ENCODE data around the gene IGFN1.

IGFN1 gene

DNA sequence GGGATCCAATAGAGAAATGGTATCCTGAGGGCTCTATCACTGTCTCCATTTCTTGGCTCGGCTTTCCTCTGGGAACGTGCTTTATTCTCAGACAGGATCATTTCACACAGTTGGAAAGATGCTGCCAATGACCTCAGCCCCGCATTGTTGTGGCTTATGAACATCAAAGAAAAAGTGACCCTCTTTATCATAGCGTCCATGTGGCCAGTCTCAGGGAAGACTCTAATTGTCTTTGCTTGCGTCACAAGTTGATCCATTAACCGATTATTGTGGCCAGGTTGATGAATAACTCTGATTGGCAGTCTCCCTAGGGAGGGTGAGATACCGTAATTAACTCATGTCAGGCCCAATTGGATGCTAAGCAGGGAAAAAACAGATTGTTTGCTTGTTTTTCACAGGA is 26.0 kb upstream of the IGFN1 start:
- Histone ChIP-seq H3K4me3 (ENCODE audit: low read depth, low read length) (no peak overlapping the region), H3K27me3 (ENCODE audit: control insufficient read depth, insufficient read depth, low read length) (peaks cover 6% of the 10 kb centered on the region; the same call in 1 of the 2 replicates), H3K9me3 (ENCODE audit: control insufficient read depth, insufficient read depth, low read depth, low read length) (no peaks in the 10 kb centered on the region), H3K4me1 (ENCODE audit: control insufficient read depth, insufficient read depth, low read length) (no peaks in the 10 kb centered on the region), H3K9ac (ENCODE audit: low read length) (no peak overlapping the region), H3K36me3 (ENCODE audit: control insufficient read depth, insufficient read depth, low read length) (no peaks in the 10 kb centered on the region), H3K27ac (ENCODE audit: low read depth, low read length) (no peak overlapping the region)

DNA sequence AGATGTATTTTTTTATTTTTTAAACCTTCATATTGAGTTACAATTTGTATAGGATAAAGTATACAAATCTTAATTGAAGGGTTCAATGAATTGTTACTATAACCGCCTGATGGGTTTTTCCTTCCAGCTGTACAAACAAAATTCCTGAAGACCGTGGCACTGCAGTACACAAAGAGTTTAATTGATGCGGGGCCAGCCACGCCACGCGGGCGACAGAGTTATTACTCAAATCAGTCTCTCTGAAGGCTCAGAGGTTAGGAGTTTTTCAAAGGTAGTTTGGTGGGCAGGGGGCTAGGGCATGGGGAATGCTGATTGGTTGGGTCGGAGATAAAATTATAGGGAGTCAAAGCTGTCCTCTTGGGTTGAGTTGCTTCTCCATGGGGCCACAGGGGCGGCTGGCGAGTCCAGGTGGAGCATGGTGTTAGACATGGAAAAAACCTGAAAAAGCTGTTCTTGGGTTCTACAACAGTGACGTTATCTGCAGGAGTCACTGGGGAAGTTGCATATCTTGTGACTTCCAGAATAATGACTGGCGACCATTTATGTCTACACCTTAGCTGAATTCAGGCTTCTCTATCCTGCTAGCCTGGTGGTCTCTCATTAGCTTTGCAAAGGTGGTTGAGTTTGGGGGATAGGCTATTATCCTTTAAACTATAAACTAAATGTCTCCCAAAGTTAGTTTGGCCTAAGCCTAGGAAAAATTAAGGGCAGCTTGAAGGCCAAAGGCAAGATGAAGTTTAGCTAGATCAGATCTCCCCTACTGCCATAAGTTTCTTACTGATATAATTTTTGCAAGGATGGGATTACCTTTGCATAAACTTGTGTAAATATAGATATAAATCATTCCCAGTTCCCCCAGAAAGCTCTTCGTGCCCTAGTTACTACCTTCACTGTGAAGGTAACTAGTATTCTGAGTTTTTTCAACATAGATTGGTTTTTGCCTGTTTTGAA is 23.3 kb upstream of the IGFN1 start:
- Histone ChIP-seq H3K4me3 (ENCODE audit: low read depth, low read length) (no peak overlapping the region), H3K9me3 (ENCODE audit: control insufficient read depth, insufficient read depth, low read depth, low read length) (no peaks in the 10 kb centered on the region), H3K27me3 (ENCODE audit: control insufficient read depth, insufficient read depth, low read length) (peaks cover 22% of the 10 kb centered on the region; the same call in 1 of the 2 replicates), H3K4me1 (ENCODE audit: control insufficient read depth, insufficient read depth, low read length) (peaks cover 10% of the 10 kb centered on the region), H3K9ac (ENCODE audit: low read length) (no peak overlapping the region), H3K36me3 (ENCODE audit: control insufficient read depth, insufficient read depth, low read length) (no peaks in the 10 kb centered on the region), H3K27ac (ENCODE audit: low read depth, low read length) (no peak overlapping the region)

- Histone ChIP-seq H3K27ac (ENCODE audit: low read depth, low read length) (no peak overlapping the region), H3K9me3 (ENCODE audit: control insufficient read depth, insufficient read depth, low read depth, low read length) (no peaks in the 10 kb centered on the region), H3K4me3 (ENCODE audit: low read depth, low read length) (no peak overlapping the region), H3K36me3 (ENCODE audit: control insufficient read depth, insufficient read depth, low read length) (no peaks in the 10 kb centered on the region), H3K9ac (ENCODE audit: low read length) (no peak overlapping the region), H3K4me1 (ENCODE audit: control insufficient read depth, insufficient read depth, low read length) (peaks cover 10% of the 10 kb centered on the region), H3K27me3 (ENCODE audit: control insufficient read depth, insufficient read depth, low read length) (peaks cover 25% of the 10 kb centered on the region; the same call in 1 of the 2 replicates)
Measured at GRCh38 chr1:201169203-201169602, 21.4 kb upstream of the IGFN1 start.

DNA sequence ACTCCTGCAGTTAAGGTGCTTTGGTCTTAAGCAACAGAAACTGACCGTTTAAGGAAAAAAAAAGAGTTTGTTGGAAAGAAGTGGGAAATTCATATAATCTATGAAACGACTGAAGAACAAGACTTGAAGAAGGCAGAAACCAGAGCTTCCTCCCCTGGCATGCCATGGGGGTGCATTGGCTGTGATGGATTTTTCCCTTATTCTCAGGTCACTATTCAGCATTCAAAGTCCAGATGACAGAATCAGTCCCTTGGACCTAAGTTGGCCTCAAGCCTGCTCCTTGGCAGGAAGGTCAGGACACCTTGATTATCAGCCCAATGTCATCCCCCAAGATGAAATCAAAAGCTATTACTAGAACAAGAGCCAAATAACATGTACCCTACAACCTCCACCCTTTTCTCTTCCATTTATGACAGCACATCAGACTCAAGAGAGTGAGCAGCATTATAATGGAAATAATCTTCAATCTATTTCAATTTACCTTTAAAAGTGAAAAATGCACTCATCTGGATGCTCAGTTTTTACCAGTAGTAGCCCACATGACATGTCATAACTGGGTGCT is 20.6 kb upstream of the IGFN1 start:
- H3K36me3 ChIP-seq (ENCODE audit: control insufficient read depth, insufficient read depth, low read length) = no peaks in the 10 kb centered on the region
- peak overlapping the region; percentile 65 for H3K4me3 ChIP-seq (ENCODE audit: low read depth, low read length)
- no peaks in the 10 kb centered on the region for H3K9me3 ChIP-seq (ENCODE audit: control insufficient read depth, insufficient read depth, low read depth, low read length)
- peaks cover 25% of the 10 kb centered on the region; the same call in 1 of the 2 replicates for H3K27me3 ChIP-seq (ENCODE audit: control insufficient read depth, insufficient read depth, low read length)
- peak overlapping the region; percentile 35 for H3K9ac ChIP-seq (ENCODE audit: low read length)
- no peak overlapping the region for H3K27ac ChIP-seq (ENCODE audit: low read depth, low read length)
- peaks cover 10% of the 10 kb centered on the region for H3K4me1 ChIP-seq (ENCODE audit: control insufficient read depth, insufficient read depth, low read length)

GRCh38 chr1:201170533-201171062 is 20.0 kb upstream of the IGFN1 start:
- peak overlapping the region; percentile 54 for H3K9ac ChIP-seq (ENCODE audit: low read length)
- H3K27ac ChIP-seq (ENCODE audit: low read depth, low read length) = peak overlapping the region; percentile 54; the same call in 1 of the 2 replicates
- H3K9me3 ChIP-seq (ENCODE audit: control insufficient read depth, insufficient read depth, low read depth, low read length) = no peaks in the 10 kb centered on the region
- H3K36me3 ChIP-seq (ENCODE audit: control insufficient read depth, insufficient read depth, low read length) = no peaks in the 10 kb centered on the region
- H3K4me3 ChIP-seq (ENCODE audit: low read depth, low read length) = peak overlapping the region; percentile 65
- peaks cover 10% of the 10 kb centered on the region for H3K4me1 ChIP-seq (ENCODE audit: control insufficient read depth, insufficient read depth, low read length)
- H3K27me3 ChIP-seq (ENCODE audit: control insufficient read depth, insufficient read depth, low read length) = peaks cover 25% of the 10 kb centered on the region; the same call in 1 of the 2 replicates

DNA sequence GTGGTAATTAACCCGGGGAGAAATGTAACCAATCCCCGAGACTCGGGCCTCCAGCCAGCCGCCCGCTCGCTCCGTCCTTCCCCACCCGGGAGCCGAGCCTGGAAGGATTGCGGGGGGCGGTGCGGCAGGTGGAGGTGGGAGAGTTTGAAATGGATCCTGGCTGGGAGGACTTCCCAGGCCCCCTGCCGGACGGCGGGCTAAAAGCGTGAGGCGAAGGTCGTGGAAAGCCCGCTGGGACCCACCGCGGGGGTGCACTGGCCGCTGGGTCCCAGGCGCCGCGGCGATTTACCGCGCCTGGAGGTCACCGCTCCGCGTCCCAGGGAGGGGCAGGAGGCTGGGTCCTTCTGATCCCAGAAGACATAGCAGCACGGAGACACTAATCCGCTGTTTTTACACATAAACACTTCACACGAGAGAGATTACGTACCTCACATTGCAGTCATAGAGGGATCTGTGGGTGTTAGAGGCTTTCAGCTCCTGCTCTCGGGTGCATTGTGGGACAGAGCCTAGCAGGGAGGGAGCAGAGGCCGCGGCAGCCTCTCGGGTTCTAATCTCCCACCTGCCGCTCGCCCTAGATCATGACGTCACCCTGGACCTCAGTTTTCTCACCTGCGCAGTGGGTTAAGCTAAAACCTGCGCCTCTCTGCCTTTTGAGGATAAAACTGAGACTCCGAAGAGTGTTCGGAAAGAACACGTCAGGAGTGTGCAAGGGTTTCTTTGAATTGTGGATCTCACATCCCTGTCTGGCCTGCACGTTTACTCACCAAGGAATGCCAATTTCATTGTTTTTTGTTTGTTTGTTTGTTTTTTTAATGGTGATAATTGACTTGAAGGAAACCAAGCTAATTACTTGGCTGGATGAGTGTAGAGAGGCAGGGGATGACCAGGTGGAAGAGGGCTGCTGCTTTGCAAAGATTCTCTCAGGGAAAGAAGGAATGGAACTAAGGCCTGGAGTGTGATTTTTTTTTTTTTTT is 19.3 kb upstream of the IGFN1 start:
- Histone ChIP-seq H3K9ac (ENCODE audit: low read length) (peak overlapping the region; percentile 54), H3K27ac (ENCODE audit: low read depth, low read length) (peak overlapping the region; percentile 54; the same call in 1 of the 2 replicates), H3K36me3 (ENCODE audit: control insufficient read depth, insufficient read depth, low read length) (no peaks in the 10 kb centered on the region), H3K4me3 (ENCODE audit: low read depth, low read length) (peak overlapping the region; percentile 65), H3K27me3 (ENCODE audit: control insufficient read depth, insufficient read depth, low read length) (peaks cover 29% of the 10 kb centered on the region), H3K4me1 (ENCODE audit: control insufficient read depth, insufficient read depth, low read length) (peaks cover 10% of the 10 kb centered on the region), H3K9me3 (ENCODE audit: control insufficient read depth, insufficient read depth, low read depth, low read length) (no peaks in the 10 kb centered on the region)

DNA sequence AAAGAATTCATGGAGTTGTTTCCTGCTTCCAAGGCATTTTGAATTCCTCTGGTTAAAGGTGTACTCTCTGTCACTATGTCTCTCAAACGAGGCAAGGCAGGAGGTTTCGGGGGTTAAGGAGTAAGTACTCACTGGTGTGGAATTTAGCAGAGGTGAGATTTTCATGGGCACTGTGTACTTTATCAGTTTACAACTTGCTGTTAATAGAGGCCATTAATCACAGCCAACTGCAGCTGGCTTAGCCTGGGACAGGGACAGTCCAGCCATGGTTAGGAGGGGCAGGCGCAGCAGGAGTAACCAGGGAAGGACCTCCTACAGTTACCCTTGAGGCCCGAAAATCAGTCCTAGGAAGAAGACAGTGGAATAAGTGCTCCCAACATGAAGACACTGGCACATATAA is 18.3 kb upstream of the IGFN1 start:
- Histone ChIP-seq H3K27me3 (ENCODE audit: control insufficient read depth, insufficient read depth, low read length) (peaks cover 29% of the 10 kb centered on the region), H3K9ac (ENCODE audit: low read length) (no peak overlapping the region), H3K27ac (ENCODE audit: low read depth, low read length) (no peak overlapping the region), H3K36me3 (ENCODE audit: control insufficient read depth, insufficient read depth, low read length) (no peaks in the 10 kb centered on the region), H3K9me3 (ENCODE audit: control insufficient read depth, insufficient read depth, low read depth, low read length) (no peaks in the 10 kb centered on the region), H3K4me1 (ENCODE audit: control insufficient read depth, insufficient read depth, low read length) (peaks cover 10% of the 10 kb centered on the region), H3K4me3 (ENCODE audit: low read depth, low read length) (no peak overlapping the region)

DNA sequence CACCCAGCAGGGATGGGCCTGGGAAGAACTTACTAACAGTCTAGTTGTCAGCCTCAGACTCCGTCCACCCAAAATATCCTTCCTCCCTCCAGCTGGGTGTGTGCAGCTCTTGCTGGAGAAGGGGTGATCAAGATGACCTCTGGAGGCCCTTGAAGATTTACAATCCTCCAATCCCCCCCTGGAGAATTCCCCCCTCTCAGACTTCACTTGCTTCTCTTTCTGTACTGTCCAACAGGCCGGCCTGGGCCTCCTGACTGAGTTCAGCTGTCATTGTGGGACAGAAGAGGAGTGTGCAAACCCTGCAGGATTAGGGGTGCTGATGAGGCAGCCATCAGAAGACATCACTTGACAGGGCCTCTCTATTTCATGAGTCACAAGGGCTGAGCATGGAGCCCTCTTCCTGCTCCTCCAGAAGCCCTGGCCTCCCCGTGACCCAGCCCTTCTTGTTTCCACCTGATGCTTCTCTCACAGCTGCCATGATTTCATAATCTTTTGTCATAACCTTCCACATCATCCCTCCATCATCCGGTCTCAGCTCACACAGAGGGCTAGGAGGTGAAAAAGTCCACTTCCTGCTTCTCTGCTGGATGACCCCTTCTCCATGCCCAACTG is 17.5 kb upstream of the IGFN1 start:
- H3K9ac ChIP-seq (ENCODE audit: low read length) = no peak overlapping the region
- peaks cover 29% of the 10 kb centered on the region for H3K27me3 ChIP-seq (ENCODE audit: control insufficient read depth, insufficient read depth, low read length)
- H3K9me3 ChIP-seq (ENCODE audit: control insufficient read depth, insufficient read depth, low read depth, low read length) = no peaks in the 10 kb centered on the region
- no peaks in the 10 kb centered on the region for H3K36me3 ChIP-seq (ENCODE audit: control insufficient read depth, insufficient read depth, low read length)
- H3K4me1 ChIP-seq (ENCODE audit: control insufficient read depth, insufficient read depth, low read length) = peaks cover 13% of the 10 kb centered on the region
- no peak overlapping the region for H3K27ac ChIP-seq (ENCODE audit: low read depth, low read length)
- H3K4me3 ChIP-seq (ENCODE audit: low read depth, low read length) = no peak overlapping the region

DNA sequence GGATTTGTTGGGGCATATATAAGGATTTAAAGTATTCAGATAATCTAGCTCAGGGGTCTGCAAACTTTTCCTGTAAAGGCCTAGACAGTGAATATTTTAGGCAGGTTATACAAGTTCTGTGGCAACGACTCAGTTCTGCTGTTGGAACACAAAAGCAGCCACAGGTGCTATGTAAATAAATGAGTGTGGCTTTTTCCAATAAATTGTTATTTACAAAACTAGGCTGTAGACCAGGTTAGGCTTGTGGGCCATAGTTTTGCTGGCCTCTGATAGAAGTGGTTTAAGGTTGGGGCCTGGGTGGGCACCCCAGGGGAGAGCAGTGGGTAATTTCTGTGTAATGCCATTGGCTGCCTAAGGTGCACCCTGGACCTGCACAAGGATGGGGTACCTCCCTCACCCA is 16.9 kb upstream of the IGFN1 start:
- Histone ChIP-seq H3K9ac (ENCODE audit: low read length) (no peak overlapping the region), H3K4me1 (ENCODE audit: control insufficient read depth, insufficient read depth, low read length) (peaks cover 13% of the 10 kb centered on the region), H3K27me3 (ENCODE audit: control insufficient read depth, insufficient read depth, low read length) (peaks cover 29% of the 10 kb centered on the region), H3K9me3 (ENCODE audit: control insufficient read depth, insufficient read depth, low read depth, low read length) (peaks cover 4% of the 10 kb centered on the region), H3K27ac (ENCODE audit: low read depth, low read length) (no peak overlapping the region), H3K36me3 (ENCODE audit: control insufficient read depth, insufficient read depth, low read length) (no peaks in the 10 kb centered on the region), H3K4me3 (ENCODE audit: low read depth, low read length) (no peak overlapping the region)

- Histone ChIP-seq H3K36me3 (ENCODE audit: control insufficient read depth, insufficient read depth, low read length) (no peaks in the 10 kb centered on the region), H3K27ac (ENCODE audit: low read depth, low read length) (no peak overlapping the region), H3K4me3 (ENCODE audit: low read depth, low read length) (no peak overlapping the region), H3K9me3 (ENCODE audit: control insufficient read depth, insufficient read depth, low read depth, low read length) (peaks cover 8% of the 10 kb centered on the region), H3K9ac (ENCODE audit: low read length) (no peak overlapping the region), H3K27me3 (ENCODE audit: control insufficient read depth, insufficient read depth, low read length) (peaks cover 21% of the 10 kb centered on the region), H3K4me1 (ENCODE audit: control insufficient read depth, insufficient read depth, low read length) (peaks cover 7% of the 10 kb centered on the region)
Measured at GRCh38 chr1:201175820-201176500, 14.7 kb upstream of the IGFN1 start.

Measured in HUES6 (cell line).